ENCODE data around the gene MRPL49.
"Not testable (repeated sequence)": the region's sequence is repeated elsewhere in the genome, so short reads cannot be mapped to it uniquely, and the experiment has no call there.

The MRPL49 gene

GRCh38 chr11:65132988-65133700 is 11.0 kb downstream of the MRPL49 start:
- no peak for DNase-seq (ENCODE audit: low spot score)

- no peak for DNase-seq (ENCODE audit: low spot score)
Measured at GRCh38 chr11:65133724-65134123, 11.6 kb downstream of the MRPL49 start.

GRCh38 chr11:65134240-65134951 is 12.3 kb downstream of the MRPL49 start, which contains the start of gene SYVN1:
SYVN1 (minus strand) TSS chr11:65134519; CDS start chr11:65133601, 918 bp downstream.
- DNase-seq (ENCODE audit: low spot score): peak; percentile 96

GRCh38 chr11:65134952-65135632 is 13.0 kb downstream of the MRPL49 start:
- DNase-seq (ENCODE audit: low spot score): peak; percentile 92

- no peak for DNase-seq (ENCODE audit: low spot score)
Measured at GRCh38 chr11:65135633-65136145, 13.6 kb downstream of the MRPL49 start.

- no peak for DNase-seq (ENCODE audit: low spot score)
Measured at GRCh38 chr11:65136515-65137096, 14.5 kb downstream of the MRPL49 start.

GRCh38 chr11:65141896-65142494 is 19.9 kb downstream of the MRPL49 start:
- no peak for DNase-seq (ENCODE audit: low spot score)

GRCh38 chr11:65147352-65148075 is 25.4 kb downstream of the MRPL49 start:
- DNase-seq (ENCODE audit: low spot score): no peak

GRCh38 chr11:65148657-65149056 is 26.5 kb downstream of the MRPL49 start:
- no peak for DNase-seq (ENCODE audit: low spot score)

- not testable (repeated sequence) for DNase-seq (ENCODE audit: low spot score)
Measured at GRCh38 chr11:65150131-65150508, 28.0 kb downstream of the MRPL49 start.

- DNase-seq (ENCODE audit: low spot score): no peak
Measured at GRCh38 chr11:65150509-65151299, 28.6 kb downstream of the MRPL49 start.

- no peak for DNase-seq (ENCODE audit: low spot score)
Measured at GRCh38 chr11:65151331-65151899, 29.3 kb downstream of the MRPL49 start.

- DNase-seq (ENCODE audit: low spot score): no peak
Measured at GRCh38 chr11:65152122-65152521, 30.0 kb downstream of the MRPL49 start.

- no peak for DNase-seq (ENCODE audit: low spot score)
Measured at GRCh38 chr11:65156256-65156655, 34.1 kb downstream of the MRPL49 start.

GRCh38 chr11:65156926-65157325 is 34.8 kb downstream of the MRPL49 start:
- no peak for DNase-seq (ENCODE audit: low spot score)

- DNase-seq (ENCODE audit: low spot score): no peak
Measured at GRCh38 chr11:65157336-65157735, 35.2 kb downstream of the MRPL49 start.

- DNase-seq (ENCODE audit: low spot score): no peak
Measured at GRCh38 chr11:65159012-65159411, 36.9 kb downstream of the MRPL49 start.

GRCh38 chr11:65160643-65161042 is 38.5 kb downstream of the MRPL49 start:
- no peak for DNase-seq (ENCODE audit: low spot score)

- DNase-seq (ENCODE audit: low spot score): no peak
Measured at GRCh38 chr11:65163684-65164083, 41.6 kb downstream of the MRPL49 start.
